SK-N-MC (cell line): Measurements from ENCODE around the gene ALKBH6.
"Not testable (repeated sequence)": the region's sequence is repeated elsewhere in the genome, so short reads cannot be mapped to it uniquely, and the experiment has no call there.

ENCODE experiments used
- EZH2 ChIP-seq: fragments of 200-600 bp; sonication (generic); IDR thresholded peaks from one replicate; pipeline ENCODE4 v1.6.1; 2017; ENCODE audit warnings: antibody characterized with exemption
- FOXP2 ChIP-seq: optimal IDR thresholded peaks from 2 replicates; pipeline ENCODE3; 2011; ENCODE audit warnings: mild to moderate bottlenecking, moderate library complexity; ENCODE audit not compliant: insufficient read depth; ENCODE audit errors: extremely low read length, control extremely low read depth
- POLR2AphosphoS5 ChIP-seq: IDR thresholded peaks from 2 replicates; pipeline ENCODE4 v1.6.1; 2012; ENCODE audit warnings: mild to moderate bottlenecking, low read depth, low read length, borderline replicate concordance

DNA sequence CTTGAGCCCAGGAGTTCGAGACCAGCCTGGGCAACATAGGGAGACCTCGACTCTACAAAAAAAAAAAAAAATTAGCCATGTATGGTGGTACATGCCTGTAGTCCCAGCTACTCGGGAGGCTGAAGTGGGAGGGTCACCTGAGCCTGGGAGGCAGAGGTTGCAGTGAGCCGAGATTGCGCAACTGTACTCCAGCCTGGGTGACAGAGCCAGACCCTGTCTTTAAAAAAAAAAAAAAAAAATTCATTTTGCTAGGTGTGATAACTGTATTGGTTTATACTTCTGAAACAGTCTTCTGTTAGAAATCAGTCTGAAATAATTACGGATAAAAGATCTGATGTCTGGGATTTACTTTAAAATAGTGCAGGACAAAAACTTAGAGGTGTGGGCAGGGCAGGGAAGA is 27.1 kb upstream of the ALKBH6 start:
- TF ChIP-seq EZH2, POLR2AphosphoS5, FOXP2: not testable (repeated sequence)
